Kidney (tissue), 14 donors: Measurements from ENCODE around the gene PEX14. TPM values are rescaled to one million over a fixed set of nuclear protein-coding genes. Genes with fewer than 3 reads are reported as not detected.

ENCODE experiments used
- DNase-seq, 5 donors: peaks; one replicate each; pipeline ENCODE4 v3.0.0-alpha.2; 2013 to 2020
- FAIRE-seq: peaks from 2 replicates; lab custom pipeline; 2012; peaks lifted over from hg19 to GRCh38; lab: Jason Lieb, UNC
- H3K27ac ChIP-seq, 2 donors: one replicate each; pipeline ENCODE4 v1.7.0; 2013; ENCODE audit warnings: low read depth in 2 of 2, low read length in 2 of 2, inconsistent platforms in 1 of 2
- H3K27me3 ChIP-seq: one replicate; pipeline ENCODE4 v1.7.1; 2013; ENCODE audit warnings: low read length, inconsistent platforms; ENCODE audit not compliant: control insufficient read depth, insufficient read depth
- H3K36me3 ChIP-seq, 3 donors: one replicate each; pipeline versions ENCODE4 v1.7.0 to v1.7.1; 2013; ENCODE audit warnings: low read length in 3 of 3, control low read depth in 1 of 3, inconsistent platforms in 1 of 3; ENCODE audit not compliant: insufficient read depth in 3 of 3, control insufficient read depth in 2 of 3
- H3K4me1 ChIP-seq, 3 donors: one replicate each; pipeline versions ENCODE4 v1.7.0 to v1.7.1; 2013; ENCODE audit warnings: low read length in 3 of 3, inconsistent platforms in 1 of 3, low read depth in 1 of 3; ENCODE audit not compliant: control insufficient read depth in 2 of 3, insufficient read depth in 2 of 3
- H3K4me3 ChIP-seq, 3 donors: one replicate each; pipeline versions ENCODE4 v1.7.0 to v1.8.1; 2013; ENCODE audit warnings: low read length in 3 of 3, control low read depth in 1 of 3, inconsistent platforms in 1 of 3
- H3K9ac ChIP-seq, 3 donors: one replicate each; pipeline versions ENCODE4 v1.7.0 to v1.7.1; 2013; ENCODE audit warnings: low read length in 3 of 3, control low read depth in 1 of 3, inconsistent platforms in 1 of 3
- H3K9me3 ChIP-seq, 3 donors: one replicate each; pipeline versions ENCODE4 v1.7.0 to v1.7.1; 2013; ENCODE audit warnings: low read length in 3 of 3, control low read depth in 1 of 3, inconsistent platforms in 1 of 3; ENCODE audit not compliant: control insufficient read depth in 2 of 3, insufficient read depth in 1 of 3
- CTCF ChIP-seq: IDR thresholded peaks from 3 replicates; pipeline ENCODE4 v1.5.1; 2012; ENCODE audit warnings: mild to moderate bottlenecking, moderate library complexity, borderline replicate concordance; ENCODE audit not compliant: insufficient read depth; ENCODE audit errors: extremely low read depth
- intact Hi-C: fragments of 100-400 bp; cut with DNase I; formaldehyde crosslinking; loops from one replicate; pipeline ENCODE4 v1.11.1; 2022
- polyA plus RNA-seq: library from polyadenylated mRNA; stranded (reverse); fragments of 350-450 nt; fragmentation: Illumina TruSeq; extraction: RNeasy Lipid Tissue Mini Kit (QIAGEN cat#74804); gene quantifications from one replicate; pipeline ENCODE4 v1.2.3, GENCODE V29; 2014; ENCODE audit warnings: low read depth, low replicate concordance; ENCODE audit not compliant: insufficient read depth
- total RNA-seq: library from RNA; stranded (reverse); fragmentation: NEBNext Ultra II Directional; extraction: Animal tissue kit (Norgen Biotek cat#: 25700); gene quantifications from one replicate; pipeline ENCODE4 v1.2.1, GENCODE V29; 2021
- donor health status: control.
- donor health status: control.
- donor health status: control.
- donor health status: control.
- donor health status: control.
- donor health status: DM: yes; HTN: yes; CAD: no.
- donor health status: Normal renal cell carcinoma (clear cell type).

The PEX14 gene
- total and polyA plus RNA-seq, 2 donors from 2014 or later = 22.8 to 25.8 TPM

DNA sequence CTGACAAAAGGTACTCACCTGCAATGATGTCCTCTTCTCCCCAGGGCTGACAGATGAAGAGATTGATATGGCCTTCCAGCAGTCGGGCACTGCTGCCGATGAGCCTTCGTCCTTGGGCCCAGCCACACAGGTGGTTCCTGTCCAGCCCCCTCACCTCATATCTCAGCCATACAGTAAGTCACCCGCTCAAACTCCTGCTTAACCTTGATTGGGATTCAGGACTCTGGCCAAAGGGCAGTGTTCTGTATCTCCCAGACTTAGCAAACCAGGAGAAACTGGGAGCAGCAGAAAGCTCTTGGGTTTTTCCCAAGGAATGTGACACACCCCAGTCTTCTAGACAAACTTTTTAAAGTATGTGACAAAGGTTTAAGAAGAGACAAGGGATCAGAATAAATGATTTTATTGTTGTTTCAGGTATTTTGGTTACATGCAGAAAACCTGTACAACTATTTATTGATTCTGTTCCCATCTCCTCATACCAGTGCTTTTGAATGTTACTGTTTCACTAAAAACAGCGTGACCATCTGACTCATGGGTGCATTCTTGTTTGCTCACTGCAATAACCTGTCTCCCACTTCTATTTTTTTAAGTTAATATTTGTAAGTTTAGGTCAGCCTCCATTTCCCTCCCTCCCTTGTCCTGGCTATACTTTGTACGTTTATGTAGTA is 124.6 kb downstream of the PEX14 start:
- intact Hi-C loops = no loop called here
- peaks cover 0 to 3% (median 0%) of the 10 kb centered on the region in 3 donors for H3K36me3 ChIP-seq
- no peak overlapping the region for H3K4me3 ChIP-seq
- peak overlapping the region; percentile 3 to 43 for H3K27ac ChIP-seq
- peak overlapping the region in 1 of 3 donors; percentile 36 for H3K9ac ChIP-seq
- no peak for DNase-seq
- H3K4me1 ChIP-seq = peaks cover 0 to 23% (median 12%) of the 10 kb centered on the region in 3 donors
- FAIRE-seq = no peak
- no peaks in the 10 kb centered on the region for H3K9me3 ChIP-seq
- no peak for TF ChIP-seq CTCF
- H3K27me3 ChIP-seq = no peaks in the 10 kb centered on the region

- Histone ChIP-seq H3K27me3 (no peaks in the 10 kb centered on the region), H3K9me3 (no peaks in the 10 kb centered on the region), H3K36me3 (peaks cover 0 to 3% (median 0%) of the 10 kb centered on the region in 3 donors), H3K27ac (no peak overlapping the region), H3K4me1 (peaks cover 0 to 20% (median 6%) of the 10 kb centered on the region in 3 donors), H3K9ac (no peak overlapping the region), H3K4me3 (no peak overlapping the region)
- intact Hi-C loops = no loop called here
- TF ChIP-seq CTCF = no peak
- DNase-seq = peak in 4 of 5 donors; percentile 50 to 64 (median 56)
- no peak for FAIRE-seq
Observed at GRCh38 chr1:10601342-10602070, 126.8 kb downstream of the PEX14 start.

- no peak overlapping the region for H3K9ac ChIP-seq
- peaks cover 0 to 3% (median 0%) of the 10 kb centered on the region in 3 donors for H3K36me3 ChIP-seq
- H3K27me3 ChIP-seq = no peaks in the 10 kb centered on the region
- no peaks in the 10 kb centered on the region for H3K9me3 ChIP-seq
- DNase-seq (no peak), FAIRE-seq (no peak)
- TF ChIP-seq CTCF = no peak
- intact Hi-C loops = no loop called here
- peaks cover 0 to 18% (median 6%) of the 10 kb centered on the region in 3 donors for H3K4me1 ChIP-seq
- H3K4me3 ChIP-seq = no peak overlapping the region
- no peak overlapping the region for H3K27ac ChIP-seq
Observed at GRCh38 chr1:10602936-10603335, 128.2 kb downstream of the PEX14 start.
